Peyer's patch (tissue), 4 donors: ENCODE data around the gene TMEM108. TPM values are rescaled to one million over a fixed set of nuclear protein-coding genes. Genes with fewer than 3 reads are reported as not detected.

Experiments
- DNase-seq, 3 donors: peaks; one replicate each; pipeline ENCODE4 v3.0.0-alpha.2; 2017 to 2019
- H3K27ac ChIP-seq, 4 donors: fragments of 200-600 bp; sonication (generic); one replicate each; pipeline ENCODE4 v1.5.1; 2016 to 2019
- H3K27me3 ChIP-seq, 2 donors: fragments of 200-600 bp; sonication (generic); one replicate each; pipeline ENCODE4 v1.5.1; 2019
- H3K36me3 ChIP-seq, 3 donors: fragments of 200-600 bp; sonication (generic); one replicate each; pipeline ENCODE4 v1.5.1; 2016 to 2019
- H3K4me1 ChIP-seq, 4 donors: fragments of 200-600 bp; sonication (generic); one replicate each; pipeline ENCODE4 v1.5.1; 2016 to 2019
- H3K4me3 ChIP-seq, 4 donors: fragments of 200-600 bp; sonication (generic); 1 replicate in 3 of 4; 2 replicates in 1 of 4; pipeline ENCODE4 v1.5.1; 2016 to 2019; ENCODE audit warnings: mild to moderate bottlenecking in 1 of 4
- H3K9me3 ChIP-seq, 4 donors: fragments of 200-600 bp; sonication (generic); one replicate each; pipeline ENCODE4 v1.5.1; 2016 to 2019; ENCODE audit warnings: mild to moderate bottlenecking in 1 of 4
- CTCF ChIP-seq, 6 experiments: fragments of 450-650 bp in 4 of 6; fragments of 200-600 bp in 2 of 6; sonication (generic) in 1 of 6; IDR thresholded peaks; one replicate each; pipeline ENCODE4 v1.5.1; 2017 to 2019; ENCODE audit warnings: antibody characterized with exemption in 6 of 6, mild to moderate bottlenecking in 3 of 6, moderate library complexity in 1 of 6
- POLR2A ChIP-seq, 2 donors: fragments of 450-650 bp; IDR thresholded peaks; one replicate each; pipeline ENCODE4 v1.5.1; 2017; ENCODE audit warnings: antibody characterized with exemption in 2 of 2, mild to moderate bottlenecking in 2 of 2, moderate library complexity in 2 of 2
- total RNA-seq, 4 donors: library from RNA; depleted of rRNA; stranded (reverse); fragments of >200 nt; gene quantifications; one replicate each; pipeline ENCODE4 v1.1.0, GENCODE V29; 2016

Gene TMEM108
- total RNA-seq, 4 donors from 2014 or later: 1.4 to 1.7 TPM; not detected in 2

- TF ChIP-seq POLR2A (IDR thresholded peaks at IDR 0.05) (no peak), CTCF (IDR thresholded peaks at IDR 0.05) (no peak)
- no peak overlapping the region for H3K4me3 ChIP-seq
- H3K4me1 ChIP-seq: no peaks in the 10 kb centered on the region
- no peak overlapping the region for H3K27ac ChIP-seq
- H3K27me3 ChIP-seq: no peaks in the 10 kb centered on the region
- no peaks in the 10 kb centered on the region for H3K9me3 ChIP-seq
- DNase-seq: no peak
- no peaks in the 10 kb centered on the region for H3K36me3 ChIP-seq
Observed at GRCh38 chr3:133383175-133383574, 345.0 kb downstream of the TMEM108 start.

GRCh38 chr3:133383741-133384140 lies 345.6 kb downstream of the TMEM108 start:
- Histone ChIP-seq H3K9me3 (no peaks in the 10 kb centered on the region), H3K4me1 (no peaks in the 10 kb centered on the region), H3K4me3 (no peak overlapping the region), H3K36me3 (no peaks in the 10 kb centered on the region), H3K27ac (no peak overlapping the region), H3K27me3 (no peaks in the 10 kb centered on the region)
- TF ChIP-seq CTCF (IDR thresholded peaks at IDR 0.05) (no peak), POLR2A (IDR thresholded peaks at IDR 0.05) (no peak)
- DNase-seq: no peak

GRCh38 chr3:133384331-133385027 lies 346.3 kb downstream of the TMEM108 start:
- Histone ChIP-seq H3K36me3 (no peaks in the 10 kb centered on the region), H3K27ac (no peak overlapping the region), H3K4me3 (no peak overlapping the region), H3K9me3 (no peaks in the 10 kb centered on the region), H3K4me1 (no peaks in the 10 kb centered on the region), H3K27me3 (no peaks in the 10 kb centered on the region)
- DNase-seq: peak; percentile 18 to 59 (median 56)
- TF ChIP-seq CTCF (IDR thresholded peaks at IDR 0.05) (peak in 5 of 6 experiments; percentile 13 to 49 (median 44)), POLR2A (IDR thresholded peaks at IDR 0.05) (no peak)

GRCh38 chr3:133386876-133387275 lies 348.7 kb downstream of the TMEM108 start:
- Histone ChIP-seq H3K27ac (no peak overlapping the region), H3K27me3 (no peaks in the 10 kb centered on the region), H3K36me3 (no peaks in the 10 kb centered on the region), H3K4me1 (no peaks in the 10 kb centered on the region), H3K9me3 (no peaks in the 10 kb centered on the region), H3K4me3 (no peak overlapping the region)
- no peak for DNase-seq
- TF ChIP-seq CTCF (IDR thresholded peaks at IDR 0.05) (no peak), POLR2A (IDR thresholded peaks at IDR 0.05) (no peak)

- DNase-seq: no peak
- H3K27me3 ChIP-seq: no peaks in the 10 kb centered on the region
- no peaks in the 10 kb centered on the region for H3K36me3 ChIP-seq
- no peak overlapping the region for H3K27ac ChIP-seq
- TF ChIP-seq POLR2A (IDR thresholded peaks at IDR 0.05) (no peak), CTCF (IDR thresholded peaks at IDR 0.05) (no peak)
- H3K4me3 ChIP-seq: no peak overlapping the region
- H3K9me3 ChIP-seq: no peaks in the 10 kb centered on the region
- no peaks in the 10 kb centered on the region for H3K4me1 ChIP-seq
Observed at GRCh38 chr3:133387341-133387740, 349.1 kb downstream of the TMEM108 start.
